ENCODE results near the gene ACTA2. TPM values are rescaled to one million over a fixed set of nuclear protein-coding genes. Genes with fewer than 3 reads are reported as not detected.

The ACTA2 gene
- total RNA-seq = 1,000 to 10,000 TPM in 1 of 4 donors, 100 to 1,000 TPM in 2, 10 to 100 TPM in 1; 64.6 to 1,343 (median 285) TPM

DNA sequence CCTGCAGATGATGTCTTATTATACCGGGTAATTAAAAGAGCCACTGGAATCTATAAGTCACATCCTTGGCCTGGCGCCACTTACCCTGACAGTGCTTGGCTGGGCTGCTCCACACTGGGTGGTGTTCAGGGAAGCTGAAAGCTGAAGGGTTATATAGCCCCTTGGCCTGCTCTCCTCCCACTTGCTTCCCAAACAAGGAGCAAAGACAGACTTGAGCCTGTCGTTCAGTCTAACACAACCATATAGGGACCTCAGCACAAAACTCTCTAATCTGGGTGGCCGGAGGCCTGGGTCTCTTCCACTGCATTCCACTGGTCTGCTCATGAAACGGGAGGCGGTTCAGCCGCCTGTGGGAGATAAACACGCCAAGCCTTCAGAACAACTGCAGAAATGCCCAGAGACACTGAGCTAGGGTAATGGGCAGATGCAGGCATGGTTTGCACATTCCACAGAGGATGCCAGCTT is at the start of gene ACTA2:
ACTA2 (minus strand) TSS at position 127 of the 465 bp plus-strand sequence. CDS start 3,843 bp downstream, outside the sequence.
- no peak for DNase-seq
- peak in 2 of 4 donors; percentile 63 to 93 for TF ChIP-seq POLR2A (IDR thresholded peaks at IDR 0.05)
- TF ChIP-seq, protein P1, sequence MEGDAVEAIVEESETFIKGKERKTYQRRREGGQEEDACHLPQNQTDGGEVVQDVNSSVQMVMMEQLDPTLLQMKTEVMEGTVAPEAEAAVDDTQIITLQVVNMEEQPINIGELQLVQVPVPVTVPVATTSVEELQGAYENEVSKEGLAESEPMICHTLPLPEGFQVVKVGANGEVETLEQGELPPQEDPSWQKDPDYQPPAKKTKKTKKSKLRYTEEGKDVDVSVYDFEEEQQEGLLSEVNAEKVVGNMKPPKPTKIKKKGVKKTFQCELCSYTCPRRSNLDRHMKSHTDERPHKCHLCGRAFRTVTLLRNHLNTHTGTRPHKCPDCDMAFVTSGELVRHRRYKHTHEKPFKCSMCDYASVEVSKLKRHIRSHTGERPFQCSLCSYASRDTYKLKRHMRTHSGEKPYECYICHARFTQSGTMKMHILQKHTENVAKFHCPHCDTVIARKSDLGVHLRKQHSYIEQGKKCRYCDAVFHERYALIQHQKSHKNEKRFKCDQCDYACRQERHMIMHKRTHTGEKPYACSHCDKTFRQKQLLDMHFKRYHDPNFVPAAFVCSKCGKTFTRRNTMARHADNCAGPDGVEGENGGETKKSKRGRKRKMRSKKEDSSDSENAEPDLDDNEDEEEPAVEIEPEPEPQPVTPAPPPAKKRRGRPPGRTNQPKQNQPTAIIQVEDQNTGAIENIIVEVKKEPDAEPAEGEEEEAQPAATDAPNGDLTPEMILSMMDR (IDR thresholded peaks at IDR 0.05) = no peak
- H3K4me1 ChIP-seq = peaks cover 0 to 25% (median 7%) of the 10 kb centered on the region in 3 donors
- 39 to 79% methylated on average over 4 of the region's 8 CpGs for WGBS, 2 donors
- H3K36me3 ChIP-seq = no peaks in the 10 kb centered on the region
- H3K27ac ChIP-seq = peak within 1 kb of the TSS; percentile 76 to 90 (median 88)
- H3K9me3 ChIP-seq = no peaks in the 10 kb centered on the region
- H3K4me3 ChIP-seq = peak within 1 kb of the TSS; percentile 13 to 60 (median 41)
- H3K27me3 ChIP-seq = no peaks in the 10 kb centered on the region
- intact Hi-C loops (cut with DNase I) = no loop called here

DNA sequence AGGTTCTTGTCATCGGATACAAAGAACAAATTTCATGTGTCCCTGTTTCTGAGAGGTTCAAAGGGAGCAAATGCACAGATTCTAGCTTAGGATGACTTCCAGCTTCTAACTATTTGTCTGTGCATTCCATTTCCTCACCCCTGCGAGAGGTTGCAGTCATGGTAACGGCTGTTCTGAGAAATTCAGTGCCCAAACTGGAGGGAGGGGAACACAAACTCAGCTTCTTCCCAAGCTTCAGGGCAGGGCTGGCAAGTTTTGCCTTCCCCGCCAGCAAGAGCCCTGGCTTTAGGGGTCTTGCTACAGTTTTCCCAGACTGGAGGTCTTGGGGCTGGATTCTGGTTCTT is 49.1 kb upstream of the ACTA2 start:
- Histone ChIP-seq H3K36me3 (peaks cover 0 to 28% (median 0%) of the 10 kb centered on the region in 3 donors), H3K27ac (peak overlapping the region in 3 of 4 donors; percentile 49 to 75 (median 72)), H3K4me1 (peaks cover 4 to 73% (median 15%) of the 10 kb centered on the region in 3 donors), H3K27me3 (no peaks in the 10 kb centered on the region), H3K4me3 (peak overlapping the region in 1 of 4 donors; percentile 9), H3K9me3 (no peaks in the 10 kb centered on the region)
- TF ChIP-seq, protein P1 (IDR thresholded peaks at IDR 0.05) = no peak
- TF ChIP-seq POLR2A (IDR thresholded peaks at IDR 0.05) = no peak
- 29 to 67% methylated on average over 3 to 4 of the region's 4 CpGs for WGBS, 2 donors
- intact Hi-C loops (cut with DNase I) = no loop called here
- DNase-seq = no peak

DNA sequence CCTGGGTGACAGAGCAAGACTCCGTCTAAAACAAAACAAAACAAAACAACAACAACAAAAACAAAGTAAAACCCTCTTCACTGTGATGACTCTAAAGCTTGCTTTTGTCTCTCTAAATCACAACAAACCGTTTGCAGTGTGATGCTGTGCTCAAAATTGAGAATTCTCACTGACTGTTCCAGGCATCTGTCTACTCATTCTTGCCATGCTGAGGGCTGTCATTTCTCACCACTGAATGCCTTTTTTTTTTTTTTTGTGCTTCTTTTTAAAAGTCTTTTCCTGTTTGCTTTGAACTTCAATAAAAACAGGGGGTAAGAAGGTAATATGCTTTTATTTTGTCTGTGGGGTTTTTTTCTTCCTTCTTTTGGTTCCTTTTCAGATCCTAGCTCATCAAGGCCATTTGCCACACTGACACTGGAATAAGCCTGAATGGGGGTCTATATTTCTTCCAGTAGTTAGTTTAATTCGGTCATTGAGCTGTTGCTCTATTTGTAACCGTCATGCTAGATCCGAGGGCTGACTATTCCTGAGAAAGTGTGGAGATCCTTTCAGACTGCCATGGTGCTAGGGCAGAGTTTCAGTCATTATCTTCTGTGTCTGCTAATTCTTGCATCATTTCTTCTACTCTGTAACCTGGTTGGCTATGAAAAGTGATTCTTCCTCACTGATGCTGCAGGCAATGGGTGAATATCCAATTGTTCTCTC is 48.6 kb upstream of the ACTA2 start:
- no peak for DNase-seq
- Histone ChIP-seq H3K27me3 (no peaks in the 10 kb centered on the region), H3K4me3 (peak overlapping the region in 2 of 4 donors; percentile 6 to 9), H3K9me3 (no peaks in the 10 kb centered on the region), H3K4me1 (peaks cover 4 to 78% (median 15%) of the 10 kb centered on the region in 3 donors), H3K27ac (peak overlapping the region in 3 of 4 donors; percentile 49 to 75 (median 72)), H3K36me3 (peaks cover 0 to 28% (median 0%) of the 10 kb centered on the region in 3 donors)
- TF ChIP-seq, protein P1 (IDR thresholded peaks at IDR 0.05) = no peak
- no peak for TF ChIP-seq POLR2A (IDR thresholded peaks at IDR 0.05)
- 49 to 56% methylated on average over 5 of the region's 5 CpGs for WGBS, 2 donors
- intact Hi-C loops (cut with DNase I) = no loop called here

DNA sequence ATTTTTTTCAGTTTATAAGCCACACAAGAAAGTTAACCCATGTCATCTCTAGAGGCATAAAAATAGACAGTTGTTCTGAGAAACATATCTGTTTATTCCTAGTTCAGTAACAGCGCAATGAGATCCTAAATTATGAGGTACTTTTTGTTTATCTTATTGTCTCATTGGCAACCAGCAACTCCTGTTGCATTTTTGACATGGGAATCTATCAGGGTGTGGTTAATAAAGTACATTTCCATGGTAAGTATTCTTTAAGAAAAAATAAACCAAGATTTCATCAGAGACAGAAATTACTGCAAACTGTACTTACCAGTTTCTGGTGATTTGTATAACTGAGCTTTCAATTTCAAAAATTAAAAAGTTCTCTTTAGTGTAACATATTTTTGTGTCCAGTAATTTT is 47.1 kb upstream of the ACTA2 start:
- H3K9me3 ChIP-seq = no peaks in the 10 kb centered on the region
- H3K4me1 ChIP-seq = peaks cover 4 to 94% (median 22%) of the 10 kb centered on the region in 3 donors
- TF ChIP-seq, protein P1 (IDR thresholded peaks at IDR 0.05) = no peak
- no peak for TF ChIP-seq POLR2A (IDR thresholded peaks at IDR 0.05)
- H3K27ac ChIP-seq = peak overlapping the region in 3 of 4 donors; percentile 37 to 75 (median 72)
- peaks cover 0 to 22% (median 0%) of the 10 kb centered on the region in 3 donors for H3K36me3 ChIP-seq
- H3K4me3 ChIP-seq = peak overlapping the region in 3 of 4 donors; percentile 0 to 26 (median 13)
- WGBS, 2 donors = 18 to 63% methylated on average over 1 of the region's 1 CpG
- intact Hi-C loops (cut with DNase I) = no loop called here
- DNase-seq = no peak
- no peaks in the 10 kb centered on the region for H3K27me3 ChIP-seq

DNA sequence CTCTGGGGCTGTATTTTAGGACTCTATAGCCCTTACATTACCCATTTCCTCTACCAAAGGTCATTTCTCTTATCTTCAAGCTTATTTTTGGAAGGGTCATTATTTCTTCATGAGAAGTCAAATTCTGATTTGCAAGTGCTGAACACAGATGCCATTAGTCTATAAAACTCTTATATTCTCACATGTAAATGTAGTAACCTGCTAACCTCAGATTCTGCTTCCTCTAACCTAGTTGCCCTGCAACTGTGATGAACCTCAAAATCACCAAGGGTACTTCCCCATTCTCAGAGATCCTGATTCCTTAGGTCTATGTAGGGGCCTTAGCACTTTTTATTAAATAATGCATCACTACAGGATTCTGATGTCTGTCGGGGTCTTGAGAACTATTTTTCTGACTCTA is 44.4 kb upstream of the ACTA2 start:
- H3K9me3 ChIP-seq = no peaks in the 10 kb centered on the region
- TF ChIP-seq, protein P1 (IDR thresholded peaks at IDR 0.05) = no peak
- TF ChIP-seq POLR2A (IDR thresholded peaks at IDR 0.05) = no peak
- H3K36me3 ChIP-seq = no peaks in the 10 kb centered on the region
- H3K27ac ChIP-seq = peak overlapping the region in 2 of 4 donors; percentile 51 to 67
- WGBS, 2 donors = 74 to 93% methylated on average over 1 of the region's 1 CpG
- H3K4me3 ChIP-seq = no peak overlapping the region
- intact Hi-C loops (cut with DNase I) = no loop called here
- H3K27me3 ChIP-seq = no peaks in the 10 kb centered on the region
- H3K4me1 ChIP-seq = peaks cover 9 to 100% (median 11%) of the 10 kb centered on the region in 3 donors
- DNase-seq = no peak
